HEK293 (cell line): ENCODE measurements around the gene AKIRIN2.

ENCODE experiments used
- CTCF ChIP-seq: fragments of 450-650 bp; formaldehyde crosslinking; IDR thresholded peaks from 2 replicates; pipeline ENCODE4 v1.5.1; 2016; ENCODE audit warnings: missing biosample characterization, missing genetic modification characterization
- KLF9 ChIP-seq: fragments of 450-650 bp; formaldehyde crosslinking; IDR thresholded peaks from 2 replicates; pipeline ENCODE4 v1.5.1; 2016; ENCODE audit warnings: missing biosample characterization, missing genetic modification characterization, low read depth
- MYNN ChIP-seq: fragments of 450-650 bp; formaldehyde crosslinking; IDR thresholded peaks from 2 replicates; pipeline ENCODE4 v1.5.1; 2016; ENCODE audit warnings: missing biosample characterization, missing genetic modification characterization, borderline replicate concordance
- REST ChIP-seq: fragments of 450-650 bp; formaldehyde crosslinking; IDR thresholded peaks from 2 replicates; pipeline ENCODE4 v1.5.1; 2016; ENCODE audit warnings: missing biosample characterization, missing genetic modification characterization
- YY1 ChIP-seq: fragments of 450-650 bp; formaldehyde crosslinking; IDR thresholded peaks from 2 replicates; pipeline ENCODE4 v1.5.1; 2018; ENCODE audit warnings: missing biosample characterization, missing genetic modification characterization
- ZBTB26 ChIP-seq: fragments of 450-650 bp; formaldehyde crosslinking; optimal IDR thresholded peaks from 2 replicates; pipeline ENCODE3; 2016; ENCODE audit warnings: missing biosample characterization, mild to moderate bottlenecking, missing genetic modification characterization
- ZFP37 ChIP-seq: fragments of 450-650 bp; formaldehyde crosslinking; IDR thresholded peaks from 2 replicates; pipeline ENCODE4 v1.5.1; 2016; ENCODE audit warnings: missing biosample characterization, missing genetic modification characterization
- ZNF132 ChIP-seq: fragments of 450-650 bp; formaldehyde crosslinking; IDR thresholded peaks from 2 replicates; pipeline ENCODE4 v1.5.1; 2017; ENCODE audit warnings: missing biosample characterization, missing genetic modification characterization, borderline replicate concordance
- ZNF274 ChIP-seq, 2 experiments: fragments of 200-500 bp in 1 of 2; fragments of 450-650 bp in 1 of 2; sonication (Bioruptor generic) in 1 of 2; formaldehyde crosslinking in 1 of 2; IDR thresholded peaks; 2 replicates each; pipeline versions ENCODE4 v1.5.1 to v1.6.1; 2014 to 2016; ENCODE audit warnings: borderline replicate concordance in 1 of 2, inconsistent platforms in 1 of 2, low read length in 1 of 2, missing biosample characterization in 1 of 2, missing genetic modification characterization in 1 of 2
- ZNF324 ChIP-seq: fragments of 450-650 bp; formaldehyde crosslinking; IDR thresholded peaks from 2 replicates; pipeline ENCODE4 v1.5.1; 2016; ENCODE audit warnings: missing biosample characterization, missing genetic modification characterization
- ZNF37A ChIP-seq: fragments of 450-650 bp; IDR thresholded peaks from 2 replicates; pipeline ENCODE4 v1.5.1; 2018; ENCODE audit warnings: missing biosample characterization, missing genetic modification characterization
- ZNF580 ChIP-seq: fragments of 450-650 bp; formaldehyde crosslinking; IDR thresholded peaks from 2 replicates; pipeline ENCODE4 v1.5.1; 2016; ENCODE audit warnings: missing biosample characterization, missing genetic modification characterization
- ZNF830 ChIP-seq: fragments of 450-650 bp; IDR thresholded peaks from 2 replicates; pipeline ENCODE4 v1.5.0; 2018; ENCODE audit warnings: missing biosample characterization, missing genetic modification characterization, low read depth, mild to moderate bottlenecking, moderate library complexity

- TF ChIP-seq CTCF (no peak), KLF9 (tag by site-specific recombination) (no peak), MYNN (tag by site-specific recombination) (no peak), ZNF274 (IDR thresholded peaks at IDR 0.05; ENCODE audit: low read length) (no peak), ZNF274 (tag by site-specific recombination; IDR thresholded peaks at IDR 0.05; ENCODE audit: borderline replicate concordance) (no peak), ZNF132 (tag by site-specific recombination) (no peak), ZNF324 (no peak), YY1 (tag by site-specific recombination) (no peak), ZFP37 (tag by site-specific recombination) (no peak), ZNF580 (tag by site-specific recombination) (no peak), ZNF830 (tag by site-specific recombination) (no peak), REST (tag by site-specific recombination) (no peak), ZNF37A (tag by site-specific recombination) (no peak), ZBTB26 (tag by site-specific recombination) (no peak)
Observed at GRCh38 chr6:87745966-87746721, 44.1 kb upstream of the AKIRIN2 start.
